Stimulated activated CD4-positive, alpha-beta T cell treated with anti-CD3 and anti-CD28 coated beads, Interleukin-4, amount 100 ng/mL, for 4 hours (primary cell): ENCODE data around the gene CDK11A.
"Not testable (repeated sequence)": the region's sequence is repeated elsewhere in the genome, so short reads cannot be mapped to it uniquely, and the experiment has no call there.

Source experiments
- DNase-seq, 2 experiments: peaks; one replicate each; pipeline ENCODE4 v3.0.0-alpha.2; 2020

CDK11A gene

DNA sequence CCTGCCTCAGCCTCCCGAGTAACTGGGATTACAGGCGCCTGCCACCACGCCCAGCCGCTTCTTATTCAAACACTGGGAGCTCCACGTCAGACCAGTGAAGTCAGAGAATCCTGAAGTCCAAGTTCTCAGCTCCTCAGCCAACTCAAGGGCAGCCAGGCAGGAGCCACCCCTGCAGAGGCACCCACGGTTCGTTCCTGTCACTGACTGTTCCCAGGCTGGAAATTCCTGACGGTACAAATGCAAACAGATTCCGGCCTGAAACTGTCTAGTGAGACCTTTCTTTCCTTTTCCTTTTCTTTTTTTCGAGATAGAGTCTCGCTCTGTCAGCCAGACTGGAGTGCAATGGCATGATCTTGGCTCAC is 43.3 kb downstream of the CDK11A start:
- DNase-seq = no peak

DNA sequence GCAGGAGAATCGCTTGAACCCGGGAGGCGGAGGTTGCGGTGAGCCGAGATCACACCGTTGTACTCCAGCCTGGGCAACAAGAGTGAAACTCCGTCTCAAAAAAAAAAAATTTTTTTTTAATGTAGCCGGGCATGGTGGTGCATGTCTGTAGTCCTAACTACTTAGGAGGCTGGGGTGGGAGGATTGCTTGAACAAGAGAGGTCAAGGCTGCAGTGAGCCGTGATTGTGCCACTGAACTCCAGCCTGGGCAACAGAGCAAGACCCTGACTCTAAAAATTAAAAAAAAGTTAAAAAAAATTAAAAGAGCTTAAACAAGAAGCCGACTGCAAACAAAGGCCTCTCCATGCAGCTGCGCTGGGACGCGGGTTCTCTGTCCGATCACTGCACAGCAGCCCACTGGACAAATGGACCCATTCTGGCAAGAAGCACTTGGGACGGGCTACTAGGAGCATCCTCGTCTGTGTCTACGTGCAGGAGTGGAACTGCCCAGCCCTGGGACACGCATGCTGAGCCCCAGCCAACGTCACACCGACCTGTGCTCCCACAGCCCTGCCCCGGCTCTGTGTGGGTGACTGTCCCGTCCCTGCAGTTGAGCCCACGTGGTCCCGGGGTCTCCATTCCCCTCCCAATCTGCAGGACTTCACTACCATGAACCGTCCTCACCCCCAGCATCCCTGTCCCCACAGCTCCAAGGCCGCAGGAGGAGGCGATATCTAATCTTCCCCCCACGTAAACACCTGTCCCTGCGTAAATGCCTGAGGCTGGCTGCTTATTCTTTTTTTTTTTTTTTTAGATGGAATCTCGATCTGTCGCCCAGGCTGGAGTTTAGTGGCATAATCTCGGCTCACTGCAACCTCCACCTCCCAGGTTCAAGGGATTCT is 43.9 kb downstream of the CDK11A start:
- DNase-seq = no peak

- DNase-seq = peak; percentile 40 to 52
Observed at GRCh38 chr1:1678581-1679380, 45.4 kb downstream of the CDK11A start.

GRCh38 chr1:1677718-1678580 is 46.2 kb downstream of the CDK11A start:
- DNase-seq = peak; percentile 36 to 43

DNA sequence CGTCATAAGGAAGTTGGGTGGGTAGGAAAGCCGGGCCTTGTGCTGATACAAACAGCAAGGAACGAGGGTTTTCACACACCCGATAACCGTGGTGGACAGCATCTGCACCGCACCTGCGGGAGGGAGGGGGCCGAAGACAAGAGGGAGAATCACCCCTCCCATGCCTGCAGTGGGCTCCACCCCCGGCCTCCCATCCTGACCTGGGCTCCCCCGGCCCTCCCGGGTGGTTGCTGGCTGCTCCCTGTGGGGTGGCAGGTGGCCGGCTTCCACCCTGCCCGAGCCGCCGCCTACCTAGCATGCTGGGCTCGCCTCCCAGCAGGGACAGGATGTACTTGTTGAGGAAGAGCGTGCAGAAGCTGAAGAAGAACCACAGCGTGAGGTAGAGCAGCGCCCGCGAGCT is 48.1 kb downstream of the CDK11A start:
- DNase-seq = not testable (repeated sequence)

- DNase-seq = not testable (repeated sequence)
Observed at GRCh38 chr1:1675218-1675617, 48.9 kb downstream of the CDK11A start.

GRCh38 chr1:1674806-1675205 is 49.4 kb downstream of the CDK11A start:
- not testable (repeated sequence) for DNase-seq

GRCh38 chr1:1672181-1672965 is 51.8 kb downstream of the CDK11A start:
- no peak for DNase-seq

- DNase-seq = no peak
Observed at GRCh38 chr1:1671365-1672119, 52.6 kb downstream of the CDK11A start.

DNA sequence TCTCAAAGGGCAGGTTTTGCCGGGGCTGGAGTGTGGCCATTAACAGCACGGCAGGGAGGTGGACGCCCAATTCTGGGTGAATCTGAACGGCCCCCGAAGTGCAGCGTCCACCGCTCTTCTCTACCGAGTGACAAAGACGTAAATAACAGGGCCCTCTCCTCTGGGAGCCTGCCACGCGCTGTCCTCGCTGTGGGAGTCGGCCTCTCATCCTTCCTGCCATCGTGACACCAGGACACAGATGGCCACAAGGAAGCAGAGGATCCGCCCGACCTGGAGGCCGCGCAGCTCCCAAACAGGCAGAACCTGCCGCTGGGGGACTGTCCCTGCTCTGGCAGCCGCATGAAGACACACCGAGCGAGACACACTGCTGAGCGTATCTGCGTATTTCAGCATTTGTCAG is 53.3 kb downstream of the CDK11A start:
- DNase-seq = no peak

- no peak for DNase-seq
Observed at GRCh38 chr1:1669468-1670440, 54.4 kb downstream of the CDK11A start.

GRCh38 chr1:1666526-1666925 is 57.6 kb downstream of the CDK11A start:
- no peak for DNase-seq

DNA sequence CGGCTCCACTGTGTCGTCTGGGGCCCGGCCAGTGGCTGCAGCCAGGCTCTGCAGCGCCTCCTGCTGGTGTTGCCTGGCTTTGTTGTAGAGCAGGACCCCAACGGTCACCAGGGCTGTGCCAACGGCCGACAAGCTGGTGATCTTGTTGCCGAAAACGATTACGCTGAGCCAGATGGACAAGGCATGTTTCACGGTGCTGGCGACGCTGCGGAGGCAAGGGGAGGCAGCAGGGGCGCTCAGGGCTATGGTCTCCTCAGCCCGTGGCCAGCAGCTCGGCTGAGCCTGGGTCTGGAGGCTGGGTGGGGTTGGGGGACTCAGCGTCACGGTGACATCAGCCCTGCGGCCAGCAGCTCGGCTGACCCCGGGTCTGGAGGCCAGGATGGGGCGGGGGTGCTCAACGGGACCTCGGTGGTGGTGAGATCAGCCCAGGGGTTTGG is 58.3 kb downstream of the CDK11A start:
- peak in 1 of 2 experiments; percentile 25 for DNase-seq

GRCh38 chr1:1664941-1665814 is 59.0 kb downstream of the CDK11A start:
- DNase-seq = no peak

GRCh38 chr1:1664318-1664717 is 59.8 kb downstream of the CDK11A start:
- DNase-seq = not testable (repeated sequence)

GRCh38 chr1:1662830-1663560 is 61.2 kb downstream of the CDK11A start:
- DNase-seq = not testable (repeated sequence)

GRCh38 chr1:1662392-1662791 is 61.8 kb downstream of the CDK11A start:
- DNase-seq = not testable (repeated sequence)
